Stimulated activated CD4-positive, alpha-beta T cell treated with anti-CD3 and anti-CD28 coated beads, Interleukin-1b, Interleukin-23, amount 100 ng/mL, for 24 hours (primary cell): ENCODE results near the gene SENP1.

ENCODE experiments used
- DNase-seq, 4 experiments: peaks; one replicate each; pipeline ENCODE4 v3.0.0-alpha.2; 2020; ENCODE audit warnings: low read depth in 4 of 4, low spot score in 1 of 4

The SENP1 gene

DNA sequence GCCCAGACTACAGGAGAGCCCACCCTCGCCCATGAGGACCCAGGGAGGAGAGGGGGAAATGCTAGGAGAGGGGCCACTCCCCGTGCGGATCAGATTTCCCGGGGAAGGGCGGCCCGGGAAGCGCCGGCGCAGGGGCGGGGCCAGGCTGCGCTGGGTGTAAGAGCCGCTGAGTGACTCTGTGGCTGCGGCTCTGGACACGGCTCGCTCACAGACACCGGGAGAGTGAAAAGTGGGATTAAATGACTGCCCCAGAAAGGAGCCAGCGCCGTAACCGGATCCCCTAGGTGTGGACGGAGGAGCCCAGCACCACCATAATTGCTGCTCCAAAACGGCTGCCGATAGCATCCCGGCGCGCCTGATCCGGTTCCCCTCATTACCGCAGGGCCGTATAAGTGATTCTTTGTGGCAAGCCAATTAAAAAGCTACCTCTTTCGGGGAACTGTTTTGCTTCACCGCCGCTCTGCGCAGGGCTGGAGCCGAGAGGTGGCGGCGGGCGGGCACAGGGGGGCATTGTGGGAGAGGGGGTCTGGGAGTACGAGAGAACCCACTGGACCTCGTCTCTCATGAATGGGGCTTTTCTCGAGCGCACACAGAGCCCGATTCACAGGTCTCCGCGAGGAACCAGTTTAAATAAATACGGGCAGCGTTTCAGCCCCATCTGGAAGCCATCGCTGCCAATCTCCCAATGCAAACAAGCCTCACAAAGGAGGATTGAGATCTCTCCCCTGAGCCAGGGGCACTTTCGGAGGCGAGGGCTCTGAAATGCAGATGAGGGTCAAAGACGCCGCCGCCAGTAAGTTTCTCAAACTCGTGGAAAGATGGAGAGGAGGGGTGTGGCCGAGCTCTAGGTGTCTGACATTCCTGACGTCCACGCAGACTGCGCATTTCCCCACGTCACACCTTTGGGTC lies 104.1 kb downstream of the SENP1 start:
- DNase-seq: no peak

DNA sequence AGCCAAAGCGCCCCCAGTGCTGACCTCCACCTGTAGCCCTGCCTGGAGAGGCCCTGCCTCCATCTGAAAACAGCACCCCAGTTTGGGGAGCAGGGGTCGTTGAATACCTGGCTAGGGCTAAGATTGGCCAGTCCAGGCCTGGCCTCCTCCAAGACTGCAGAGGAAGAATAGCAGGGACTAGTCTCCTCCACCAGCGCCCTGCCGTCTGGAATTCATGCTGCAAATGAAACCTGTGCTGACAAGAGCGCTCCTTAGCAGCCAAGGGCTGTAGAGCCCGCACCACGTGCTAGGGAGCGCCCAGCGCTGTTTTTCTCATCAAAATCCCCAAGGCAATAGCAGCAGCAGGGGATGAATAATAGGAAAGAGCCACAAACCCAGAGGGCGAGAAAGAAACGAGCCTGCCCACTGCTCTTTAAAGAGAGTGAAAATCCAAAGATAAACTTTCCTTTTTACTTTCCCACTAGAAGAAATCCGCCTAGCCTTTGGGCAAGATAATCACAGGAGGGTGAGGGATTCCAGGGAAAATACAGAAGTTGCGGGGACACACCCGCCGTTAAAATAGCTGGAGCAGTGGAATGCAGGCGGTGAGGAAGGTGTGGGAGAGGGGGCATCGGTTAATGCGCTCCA lies 104.9 kb downstream of the SENP1 start:
- no peak for DNase-seq

DNA sequence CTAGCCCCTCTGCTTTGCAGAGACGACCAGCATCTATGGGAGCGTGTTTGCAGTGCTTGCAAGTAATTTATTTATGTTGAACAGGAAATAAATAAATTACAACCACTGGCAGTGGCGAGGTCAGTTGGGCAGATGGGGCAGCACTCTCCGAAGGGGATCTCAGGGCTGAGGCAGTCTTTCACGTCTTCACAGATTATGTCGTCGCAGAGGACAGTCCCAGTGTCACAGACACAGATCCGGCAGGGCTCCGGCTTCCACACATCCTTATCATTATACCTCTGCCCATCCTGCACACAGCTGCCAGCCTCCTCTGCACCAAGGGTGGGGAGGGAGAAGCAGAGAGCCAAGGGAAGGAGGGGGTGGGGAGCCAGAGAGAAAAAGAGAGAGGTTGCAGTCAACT lies 106.1 kb downstream of the SENP1 start:
- DNase-seq: no peak

DNA sequence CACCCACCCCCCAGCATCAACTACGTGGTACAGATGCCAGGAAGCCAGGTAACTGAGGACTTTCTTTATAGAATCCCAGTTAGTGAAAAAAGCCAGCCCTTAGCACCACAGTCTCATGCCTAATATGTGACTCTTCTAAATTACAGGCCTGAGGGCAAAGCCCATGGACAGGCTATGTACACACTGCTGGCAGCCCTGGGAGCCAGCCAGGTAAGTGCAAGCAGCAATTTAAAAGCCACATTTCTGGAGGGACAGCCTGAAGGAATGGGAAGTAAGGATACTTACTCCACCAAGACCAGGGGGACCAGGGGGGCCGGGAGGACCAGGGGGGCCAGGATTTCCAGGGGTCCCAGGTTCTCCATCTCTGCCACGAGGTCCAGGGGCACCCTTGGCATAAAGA lies 108.6 kb downstream of the SENP1 start:
- no peak for DNase-seq

DNA sequence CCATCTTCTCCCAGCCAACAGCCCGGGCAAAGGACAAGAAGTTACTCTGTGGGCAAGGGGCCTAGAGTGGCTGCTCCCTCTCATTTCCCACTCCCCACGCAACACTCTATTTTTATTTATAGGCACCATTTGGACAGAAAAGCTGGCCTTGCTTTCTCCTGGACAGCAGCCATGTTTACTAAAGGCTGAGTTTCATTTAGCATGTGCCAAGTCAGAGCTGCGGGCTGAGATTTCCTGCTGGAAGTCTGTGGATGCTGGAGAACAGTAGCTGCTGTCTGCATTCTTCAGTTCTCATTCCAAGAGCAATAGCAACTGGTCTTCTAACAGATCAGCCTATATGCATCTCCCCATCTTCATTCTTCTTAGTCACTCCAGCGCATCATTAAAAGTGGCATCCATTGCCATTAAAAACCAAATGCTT lies 109.9 kb downstream of the SENP1 start:
- DNase-seq: no peak

DNA sequence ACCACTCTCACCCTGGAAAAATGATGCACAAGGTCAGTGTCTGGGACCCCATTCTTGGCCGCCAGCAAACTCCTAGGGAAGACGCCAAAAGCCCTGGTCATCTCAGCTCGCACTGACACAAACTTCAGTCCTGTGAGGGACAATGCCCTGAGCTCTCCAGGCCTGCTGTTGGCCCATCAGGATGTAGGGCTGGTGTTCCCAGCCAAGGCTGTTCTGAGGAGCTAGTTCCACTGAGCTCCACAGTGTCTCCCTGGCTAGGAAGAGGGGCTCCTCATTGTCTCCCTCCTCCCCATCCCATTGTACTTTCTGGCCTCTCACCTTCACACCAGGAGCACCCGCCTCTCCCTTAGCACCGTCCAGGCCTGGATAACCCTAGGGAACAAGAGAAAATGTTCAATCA lies 112.4 kb downstream of the SENP1 start:
- DNase-seq: no peak
